Keratinocyte (primary cell): Measurements from ENCODE around the gene SLC7A7.
A peak's percentile ranks its signal among the peaks of the same experiment; 100 is the strongest.

Experiments
- CTCF ChIP-seq, 3 experiments: IDR thresholded peaks in 1 of 3; conservative IDR thresholded peaks in 1 of 3; optimal IDR thresholded peaks in 1 of 3; 2 replicates in 2 of 3; 3 replicates in 1 of 3; pipeline versions ENCODE3 to v1.5.1; 2011; ENCODE audit warnings: low read length in 3 of 3, mild to moderate bottlenecking in 3 of 3, moderate library complexity in 2 of 3, control low read depth in 1 of 3, inconsistent platforms in 1 of 3; ENCODE audit not compliant: insufficient read depth in 2 of 3; ENCODE audit errors: extremely low read depth in 1 of 3
- EZH2 ChIP-seq: IDR thresholded peaks from one replicate; pipeline ENCODE4 v1.6.1; 2012; ENCODE audit warnings: inconsistent platforms, mild to moderate bottlenecking, low read length, moderate library complexity

- peak; percentile 79 to 85 (median 81) for TF ChIP-seq CTCF (optimal IDR thresholded peaks at IDR 0.05 in 1 of 3, IDR thresholded peaks at IDR 0.05 in 1 of 3, conservative IDR thresholded peaks at IDR 0.05 in 1 of 3; ENCODE audit: extremely low read depth in 1 of 3, insufficient read depth in 2 of 3, low read length in 3 of 3)
- TF ChIP-seq EZH2: no peak
These were observed 7.4 kb upstream of the SLC7A7 start for GRCh38 chr14:22822571-22823098.
